ENCODE data around the gene RARS1.

Gene RARS1

GRCh38 chr5:168469816-168470215 is 16.5 kb upstream of the RARS1 start:
- TF ChIP-seq MAX (IDR thresholded peaks at IDR 0.05; ENCODE audit: low read depth, low read length) (no peak), MYC (IDR thresholded peaks at IDR 0.05; ENCODE audit: low read depth, low read length) (no peak), CTCF (IDR thresholded peaks at IDR 0.05; ENCODE audit: low read depth, low read length) (no peak), POLR2A (IDR thresholded peaks at IDR 0.05; ENCODE audit: extremely low read depth, insufficient read length) (no peak)
- DNase-seq (ENCODE audit: low read depth): no peak
- no peak overlapping the region for H3K4me3 ChIP-seq (ENCODE audit: low read depth, low read length)

- DNase-seq (ENCODE audit: low read depth): no peak
- H3K4me3 ChIP-seq (ENCODE audit: low read depth, low read length): no peak overlapping the region
- no peak for TF ChIP-seq MYC (IDR thresholded peaks at IDR 0.05; ENCODE audit: low read depth, low read length)
- TF ChIP-seq POLR2A (IDR thresholded peaks at IDR 0.05; ENCODE audit: extremely low read depth, insufficient read length): no peak
- TF ChIP-seq MAX (IDR thresholded peaks at IDR 0.05; ENCODE audit: low read depth, low read length): no peak
- no peak for TF ChIP-seq CTCF (IDR thresholded peaks at IDR 0.05; ENCODE audit: low read depth, low read length)
These were observed 14.5 kb upstream of the RARS1 start for GRCh38 chr5:168471785-168472184.

- no peak for DNase-seq (ENCODE audit: low read depth)
- H3K4me3 ChIP-seq (ENCODE audit: low read depth, low read length): no peak overlapping the region
- no peak for TF ChIP-seq MYC (IDR thresholded peaks at IDR 0.05; ENCODE audit: low read depth, low read length)
- TF ChIP-seq MAX (IDR thresholded peaks at IDR 0.05; ENCODE audit: low read depth, low read length): no peak
- no peak for TF ChIP-seq POLR2A (IDR thresholded peaks at IDR 0.05; ENCODE audit: extremely low read depth, insufficient read length)
- no peak for TF ChIP-seq CTCF (IDR thresholded peaks at IDR 0.05; ENCODE audit: low read depth, low read length)
These were observed 13.9 kb upstream of the RARS1 start for GRCh38 chr5:168472329-168472728.

GRCh38 chr5:168474319-168474718 is 12.0 kb upstream of the RARS1 start:
- TF ChIP-seq MYC (IDR thresholded peaks at IDR 0.05; ENCODE audit: low read depth, low read length) (no peak), CTCF (IDR thresholded peaks at IDR 0.05; ENCODE audit: low read depth, low read length) (no peak), POLR2A (IDR thresholded peaks at IDR 0.05; ENCODE audit: extremely low read depth, insufficient read length) (no peak), MAX (IDR thresholded peaks at IDR 0.05; ENCODE audit: low read depth, low read length) (no peak)
- no peak overlapping the region for H3K4me3 ChIP-seq (ENCODE audit: low read depth, low read length)
- no peak for DNase-seq (ENCODE audit: low read depth)

GRCh38 chr5:168477060-168477459 is 9.2 kb upstream of the RARS1 start:
- H3K4me3 ChIP-seq (ENCODE audit: low read depth, low read length): no peak overlapping the region
- no peak for TF ChIP-seq POLR2A (IDR thresholded peaks at IDR 0.05; ENCODE audit: extremely low read depth, insufficient read length)
- peak; percentile 29 for DNase-seq (ENCODE audit: low read depth)

- no peak for DNase-seq (ENCODE audit: low read depth)
- H3K4me3 ChIP-seq (ENCODE audit: low read depth, low read length): no peak overlapping the region
- TF ChIP-seq CTCF (IDR thresholded peaks at IDR 0.05; ENCODE audit: low read depth, low read length) (no peak), POLR2A (IDR thresholded peaks at IDR 0.05; ENCODE audit: extremely low read depth, insufficient read length) (no peak), MAX (IDR thresholded peaks at IDR 0.05; ENCODE audit: low read depth, low read length) (no peak), MYC (IDR thresholded peaks at IDR 0.05; ENCODE audit: low read depth, low read length) (no peak)
These were observed 7.1 kb upstream of the RARS1 start for GRCh38 chr5:168479166-168479565.
